Renal cortex interstitium (tissue), 15 donors: ENCODE data around the gene ATG14. TPM values are rescaled to one million over a fixed set of nuclear protein-coding genes. Genes with fewer than 3 reads are reported as not detected.
"Not testable (repeated sequence)": the region's sequence is repeated elsewhere in the genome, so short reads cannot be mapped to it uniquely, and the experiment has no call there.

Experiments
- DNase-seq, 11 donors: peaks; one replicate each; pipeline ENCODE4 v3.0.0-alpha.2; 2013; ENCODE audit warnings: low read depth in 9 of 11, low spot score in 4 of 11; ENCODE audit errors: extremely low read depth in 1 of 11
- long read RNA-seq, 16 experiments: transcript quantifications; one replicate each; lab custom pipeline, GENCODE V29; 2026
- polyA plus RNA-seq, 3 donors: library from polyadenylated mRNA; unstranded; fragments of 120-200 nt; gene quantifications; one replicate each; pipeline ENCODE4 v1.2.1, GENCODE V29; 2013; ENCODE audit not compliant: insufficient read length in 3 of 3

Gene ATG14
- 10 to 100 TPM; 15.8 to 28.1 (median 21.9) TPM for polyA plus RNA-seq
- long read RNA-seq, donor 1, full-length matches to known transcripts: 1 of 1 reads
- long read RNA-seq, donor 1, partial matches to known transcripts: 0 of 1 reads
- long read RNA-seq, donor 1, other reads (novel, unspliced or antisense): 0 of 1 reads
- long read RNA-seq, donor 2: 0 reads
- long read RNA-seq, donor 3: 0 reads
- long read RNA-seq, donor 4, full-length matches to known transcripts: 1 of 1 reads
- long read RNA-seq, donor 4, partial matches to known transcripts: 0 of 1 reads
- long read RNA-seq, donor 4, other reads (novel, unspliced or antisense): 0 of 1 reads
- long read RNA-seq, donor 5: 0 reads
- long read RNA-seq, donor 6, full-length matches to known transcripts: 3 of 3 reads
- long read RNA-seq, donor 6, partial matches to known transcripts: 0 of 3 reads
- long read RNA-seq, donor 6, other reads (novel, unspliced or antisense): 0 of 3 reads
- long read RNA-seq, donor 7: 0 reads
- long read RNA-seq, donor 8: 0 reads
- long read RNA-seq, donor 9: 0 reads
- long read RNA-seq, donor 10: 0 reads
- long read RNA-seq, donor 11, full-length matches to known transcripts: 2 of 2 reads
- long read RNA-seq, donor 11, partial matches to known transcripts: 0 of 2 reads
- long read RNA-seq, donor 11, other reads (novel, unspliced or antisense): 0 of 2 reads
- long read RNA-seq, donor 12: 0 reads
- long read RNA-seq, donor 13: 0 reads
- long read RNA-seq, donor 14: 0 reads
- long read RNA-seq, donor 15, full-length matches to known transcripts: 1 of 1 reads
- long read RNA-seq, donor 15, partial matches to known transcripts: 0 of 1 reads
- long read RNA-seq, donor 15, other reads (novel, unspliced or antisense): 0 of 1 reads
- long read RNA-seq, donor 16, full-length matches to known transcripts: 9 of 71 reads
- long read RNA-seq, donor 16, partial matches to known transcripts: 62 of 71 reads
- long read RNA-seq, donor 16, other reads (novel, unspliced or antisense): 0 of 71 reads

- DNase-seq: peak; percentile 69 to 87 (median 77)
These were observed at the start of gene ATG14 for GRCh38 chr14:55411426-55412389. Gene ATG14, minus strand, starts transcription at chr14:55411830. Its CDS starts 8 bp downstream, at chr14:55411822.

- DNase-seq: no peak
These were observed 47.3 kb upstream of the ATG14 start for GRCh38 chr14:55458800-55459515.

GRCh38 chr14:55457496-55457895, 45.9 kb upstream of the ATG14 start:
- no peak for DNase-seq

DNA sequence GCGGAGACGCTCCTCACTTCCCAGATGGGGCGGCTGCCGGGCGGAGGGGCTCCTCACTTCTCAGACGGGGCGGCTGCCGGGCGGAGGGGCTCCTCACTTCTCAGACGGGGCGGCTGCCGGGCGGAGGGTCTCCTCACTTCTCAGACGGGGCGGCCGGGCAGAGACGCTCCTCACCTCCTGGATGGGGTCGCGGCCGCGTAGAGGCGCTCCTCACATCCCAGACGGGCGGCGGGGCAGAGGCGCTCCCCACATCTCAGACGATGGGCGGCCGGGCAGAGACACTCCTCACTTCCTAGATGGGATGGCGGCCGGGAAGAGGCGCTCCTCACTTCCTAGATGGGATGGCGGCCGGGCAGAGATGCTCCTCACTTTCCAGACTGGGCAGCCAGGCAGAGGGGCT, 44.8 kb upstream of the ATG14 start:
- DNase-seq: not testable (repeated sequence)

GRCh38 chr14:55454264-55455002, 42.8 kb upstream of the ATG14 start:
- DNase-seq: peak in 1 of 11 donors; percentile 49

- no peak for DNase-seq
These were observed 40.3 kb upstream of the ATG14 start for GRCh38 chr14:55451950-55452349.

- no peak for DNase-seq
These were observed 39.8 kb upstream of the ATG14 start for GRCh38 chr14:55451398-55451797.

DNA sequence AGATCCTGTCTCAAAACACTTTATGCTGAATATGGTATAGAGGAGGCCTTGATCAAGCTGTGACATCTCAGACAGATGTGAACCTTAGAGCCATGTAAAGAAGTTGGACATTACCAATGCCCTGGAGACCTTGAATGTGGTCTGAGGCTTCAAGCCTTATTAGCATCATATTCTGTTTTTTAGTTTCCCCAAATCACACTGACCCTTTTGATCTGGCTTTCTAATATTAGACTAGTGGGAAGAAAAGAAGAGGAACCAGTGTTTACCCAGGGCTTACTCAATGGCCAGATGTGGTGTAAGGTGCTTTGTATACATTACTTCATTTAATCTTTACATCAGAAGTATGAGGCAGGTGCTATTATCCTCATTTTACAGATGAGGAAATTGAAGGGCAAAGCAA, 39.4 kb upstream of the ATG14 start:
- DNase-seq: no peak

- no peak for DNase-seq
These were observed 38.9 kb upstream of the ATG14 start for GRCh38 chr14:55450539-55450938.

- no peak for DNase-seq
These were observed 38.5 kb upstream of the ATG14 start for GRCh38 chr14:55450124-55450523.

GRCh38 chr14:55449116-55449515, 37.5 kb upstream of the ATG14 start:
- no peak for DNase-seq

DNA sequence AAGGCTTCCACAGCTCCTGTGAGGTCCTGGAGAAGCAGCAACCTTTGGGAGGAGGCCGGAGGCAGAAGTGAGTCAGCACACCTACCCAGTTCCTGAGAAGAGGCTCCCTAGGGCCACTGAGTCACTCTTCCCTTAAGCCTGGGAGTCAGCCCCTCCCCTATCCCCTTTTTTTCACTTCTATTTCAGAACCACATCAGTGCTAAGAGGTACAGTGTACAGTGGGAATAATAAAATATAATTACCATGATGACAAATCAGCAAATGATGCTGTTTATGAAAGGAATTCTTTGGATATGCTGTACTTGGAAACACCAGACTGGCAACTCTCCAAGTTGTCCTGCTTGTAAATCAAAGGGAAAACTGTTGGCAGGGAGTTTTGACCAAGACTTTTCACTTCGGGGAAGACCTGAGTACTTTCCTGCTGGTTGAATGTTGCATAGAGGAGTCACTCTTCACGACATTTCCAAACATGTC, 36.5 kb upstream of the ATG14 start:
- no peak for DNase-seq

- no peak for DNase-seq
These were observed 35.2 kb upstream of the ATG14 start for GRCh38 chr14:55446833-55447232.

DNA sequence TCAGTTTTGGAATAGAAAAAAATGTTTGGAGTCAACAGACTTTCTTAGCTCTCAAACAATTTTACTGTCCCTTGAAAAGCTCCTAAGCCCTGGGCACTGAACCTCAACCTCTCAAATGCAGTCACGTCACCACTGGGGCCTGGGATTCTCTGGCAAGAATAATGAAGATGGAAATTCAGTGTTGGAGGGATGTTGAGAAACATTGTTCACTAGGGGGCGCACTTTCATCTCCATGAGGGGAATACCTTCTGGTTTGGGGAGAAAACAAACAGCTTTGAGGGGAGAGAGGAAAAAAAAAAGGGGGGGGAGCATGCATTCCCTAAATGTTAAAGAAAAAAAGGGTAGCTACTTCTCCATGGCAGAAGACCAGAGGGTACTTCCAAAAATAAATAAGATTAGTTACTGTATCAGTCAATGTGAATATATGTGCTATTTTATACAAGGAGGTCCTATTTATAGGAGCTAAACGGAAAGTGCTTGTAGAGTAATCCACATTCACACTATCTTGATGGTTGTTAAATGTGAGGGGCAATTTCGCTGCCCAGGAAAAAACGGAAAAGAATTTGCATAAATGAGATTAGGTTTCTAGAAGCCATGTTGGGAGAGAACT, 34.6 kb upstream of the ATG14 start:
- peak in 10 of 11 donors; percentile 50 to 79 (median 67) for DNase-seq

DNA sequence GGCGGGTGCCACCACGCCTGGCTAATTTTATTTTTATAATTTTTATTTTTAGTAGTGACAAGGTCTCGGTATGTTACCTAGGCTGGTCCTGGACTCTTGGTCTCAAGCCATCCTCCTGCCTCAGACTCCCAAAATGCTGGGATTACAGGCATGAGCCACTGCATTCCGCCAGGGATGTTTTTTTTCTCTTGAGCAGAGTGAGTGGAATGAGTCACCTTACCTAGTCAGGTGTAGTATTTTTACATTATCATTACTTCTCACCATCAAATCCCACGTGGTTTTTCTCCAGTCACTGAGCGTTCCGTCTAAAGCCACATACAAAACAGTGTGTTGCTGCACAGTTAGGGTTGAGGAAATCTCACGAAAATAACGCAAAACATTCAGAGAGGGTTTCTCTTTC, 29.7 kb upstream of the ATG14 start:
- DNase-seq: no peak

DNA sequence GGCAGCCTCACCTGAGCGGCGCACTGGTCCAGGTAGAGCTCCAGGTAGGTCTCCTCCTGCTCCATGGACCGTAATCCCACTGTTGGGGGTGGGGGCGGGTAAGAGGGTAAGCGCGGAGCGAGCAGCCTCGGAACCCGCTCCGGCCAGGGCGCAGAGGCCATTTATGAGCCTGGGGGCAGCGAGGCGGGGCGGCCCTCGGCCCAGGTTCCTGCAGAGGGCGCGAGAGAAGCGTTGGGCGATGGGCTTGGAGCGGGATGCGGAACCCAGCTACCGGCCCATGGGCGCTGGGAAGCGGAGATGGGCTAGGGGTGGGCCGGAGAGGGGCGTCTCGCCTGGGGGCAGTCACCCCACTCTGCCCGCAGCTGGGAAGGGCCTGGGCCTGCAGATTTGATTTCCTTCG, 28.8 kb upstream of the ATG14 start, which contains the start of gene TBPL2:
Gene TBPL2, minus strand, starts transcription at position 232 of the 400 bp plus-strand sequence. Its CDS starts 167 bp downstream, at position 65.
- DNase-seq: no peak
